Measurements from ENCODE around the gene NPPA. TPM values are rescaled to one million over a fixed set of nuclear protein-coding genes. Genes with fewer than 3 reads are reported as not detected.

NPPA gene
- total RNA-seq, 1 donor from 2014 or later: not detected

GRCh38 chr1:11874624-11875023 is 27.0 kb upstream of the NPPA start:
- DNase-seq (ENCODE audit: low spot score): no peak

DNA sequence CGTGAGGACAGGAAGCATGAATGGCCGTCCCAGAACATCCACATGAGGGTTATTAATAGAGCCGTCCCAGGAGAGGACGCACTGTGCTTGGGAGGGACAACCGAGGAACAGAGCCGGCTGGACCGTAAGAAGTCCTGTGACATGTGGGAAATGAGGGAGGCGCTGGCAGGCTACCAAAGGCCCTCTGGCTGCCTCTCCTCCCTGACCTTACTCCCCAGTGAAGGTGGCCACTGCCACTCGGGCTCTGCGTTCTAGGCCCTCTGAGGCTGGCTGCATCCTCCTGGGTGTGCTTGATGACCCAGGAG is 26.6 kb upstream of the NPPA start:
- no peak for ATAC-seq

More at GRCh38 chr1:11874624-11875023, 27.0 kb upstream of the NPPA start:
- no peak for ATAC-seq

GRCh38 chr1:11873395-11874257 is 26.0 kb upstream of the NPPA start:
- DNase-seq (ENCODE audit: low spot score) (no peak), ATAC-seq (no peak)

More for the DNA sequence above, 26.6 kb upstream of the NPPA start:
- no peak for DNase-seq (ENCODE audit: low spot score)

DNA sequence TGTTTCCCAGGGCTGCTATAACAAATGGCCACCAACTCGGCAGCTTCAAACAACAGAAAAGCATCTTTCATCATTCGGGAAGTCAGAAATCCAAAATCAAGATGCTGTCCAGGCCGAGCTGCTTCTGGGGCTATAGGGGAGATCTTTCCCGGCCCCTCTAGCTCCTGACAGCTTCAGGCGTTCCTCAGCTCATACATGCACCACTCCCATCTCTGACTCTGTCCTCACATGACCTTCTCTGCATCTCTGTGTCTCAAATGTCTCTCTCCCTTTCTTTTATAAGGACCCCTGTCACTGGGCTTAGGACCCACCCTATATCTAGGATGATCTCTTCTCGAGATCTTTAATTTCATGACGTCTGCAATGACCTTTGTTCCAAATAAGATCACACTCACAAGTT is 25.0 kb upstream of the NPPA start:
- no peak for DNase-seq (ENCODE audit: low spot score)
- ATAC-seq: no peak

DNA sequence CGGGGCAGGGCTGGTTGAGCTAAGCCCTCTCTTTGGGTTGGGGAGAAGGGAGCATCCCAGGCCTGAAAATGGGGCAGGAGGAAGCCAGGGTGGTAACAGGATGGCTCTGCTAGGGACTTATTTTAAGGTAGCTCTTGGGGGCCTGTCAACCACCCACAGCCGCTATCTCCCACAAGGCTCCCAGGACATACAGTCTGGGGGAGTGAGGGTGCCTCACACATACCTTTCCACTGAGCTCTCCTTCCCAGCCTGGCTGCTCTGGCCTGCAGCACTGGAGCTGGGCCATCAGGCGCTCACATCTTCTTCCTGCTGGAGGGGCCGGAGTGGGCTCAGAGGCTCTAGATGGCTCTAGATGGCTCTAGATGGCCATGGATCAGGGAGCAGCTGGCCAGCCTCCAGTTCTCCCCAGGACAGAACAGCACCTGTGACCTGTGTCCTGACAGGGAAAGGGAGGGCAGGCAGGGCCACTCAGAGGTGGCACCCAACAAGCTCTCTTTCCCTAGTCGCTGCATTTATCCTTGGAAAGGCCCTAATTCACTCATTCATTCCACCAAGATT is 22.1 kb upstream of the NPPA start:
- ATAC-seq: no peak
- no peak for DNase-seq (ENCODE audit: low spot score)

GRCh38 chr1:11869104-11869503 is 21.5 kb upstream of the NPPA start:
- no peak for ATAC-seq

DNA sequence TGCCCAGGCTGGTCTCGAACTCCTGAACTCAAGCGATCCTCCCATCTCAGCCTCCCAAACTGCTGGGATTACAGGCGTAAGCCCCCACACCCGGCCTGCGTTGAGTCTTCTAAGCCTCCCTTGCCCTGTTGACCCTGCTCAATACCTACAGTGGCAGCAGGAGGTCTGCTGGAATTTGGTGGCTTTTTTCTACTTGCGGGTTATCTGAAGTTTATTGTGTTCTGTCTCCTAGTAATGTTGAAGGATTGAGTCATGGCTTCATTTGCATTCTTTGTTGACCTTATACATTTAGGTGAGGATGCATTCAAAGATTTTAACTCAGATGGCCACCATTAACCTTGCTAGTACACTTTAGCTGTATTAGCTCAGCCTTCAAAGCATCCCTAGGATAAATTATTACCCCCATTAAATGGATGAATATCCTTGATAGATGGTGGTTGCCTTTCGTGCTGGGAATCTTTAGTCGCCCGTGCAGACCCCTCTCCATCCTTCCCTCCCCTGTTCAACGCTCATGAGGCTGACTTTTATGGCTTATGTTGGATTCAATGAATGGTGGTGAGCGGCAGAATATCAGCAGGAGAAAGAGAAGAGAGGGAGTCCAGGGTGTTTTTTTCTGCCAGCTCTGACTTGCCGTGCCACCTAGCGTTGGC is 20.9 kb upstream of the NPPA start:
- DNase-seq (ENCODE audit: low spot score): no peak
- no peak for ATAC-seq

More at GRCh38 chr1:11869104-11869503, 21.5 kb upstream of the NPPA start:
- no peak for DNase-seq (ENCODE audit: low spot score)

DNA sequence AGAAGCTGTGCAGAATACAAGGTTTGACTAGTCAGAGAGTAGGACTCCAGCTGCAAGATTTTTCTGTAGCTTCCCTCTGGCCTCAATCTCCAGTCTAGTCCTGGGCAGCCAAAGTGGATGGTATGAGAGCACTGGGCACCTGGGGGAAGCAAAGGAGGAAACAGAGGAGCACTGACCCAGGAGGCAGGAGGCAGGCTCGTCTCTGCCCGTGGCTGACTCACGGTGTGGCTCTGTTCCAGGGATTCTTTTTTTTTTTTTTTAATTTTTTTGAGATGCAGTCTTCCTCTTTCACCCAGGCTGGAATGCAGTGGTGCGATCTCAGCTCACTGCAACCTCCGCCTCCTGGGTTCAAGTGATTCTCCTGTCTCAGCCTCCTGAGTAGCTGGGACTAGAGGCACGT is 15.3 kb upstream of the NPPA start:
- no peak for DNase-seq (ENCODE audit: low spot score)
- ATAC-seq: no peak

DNA sequence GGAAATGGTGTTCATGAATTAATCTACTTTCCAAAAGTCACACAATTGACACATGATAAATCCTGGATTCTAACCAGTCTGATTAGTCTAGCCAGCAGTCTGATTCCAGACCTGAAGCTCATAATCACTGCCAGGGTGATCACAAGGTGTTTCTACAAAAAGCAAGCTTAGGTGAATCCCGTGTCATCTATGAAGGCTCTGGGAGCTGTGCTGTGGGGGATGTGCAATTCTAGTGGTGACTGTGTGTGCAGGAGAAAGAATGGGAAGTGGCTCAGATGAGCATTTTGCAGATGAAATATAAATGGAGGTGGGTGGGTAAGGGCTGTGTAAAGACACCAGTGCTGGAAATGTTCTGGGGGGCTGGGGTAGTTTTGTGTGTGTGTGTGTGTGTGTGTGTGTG is 13.0 kb upstream of the NPPA start:
- DNase-seq (ENCODE audit: low spot score) (no peak), ATAC-seq (no peak)

DNA sequence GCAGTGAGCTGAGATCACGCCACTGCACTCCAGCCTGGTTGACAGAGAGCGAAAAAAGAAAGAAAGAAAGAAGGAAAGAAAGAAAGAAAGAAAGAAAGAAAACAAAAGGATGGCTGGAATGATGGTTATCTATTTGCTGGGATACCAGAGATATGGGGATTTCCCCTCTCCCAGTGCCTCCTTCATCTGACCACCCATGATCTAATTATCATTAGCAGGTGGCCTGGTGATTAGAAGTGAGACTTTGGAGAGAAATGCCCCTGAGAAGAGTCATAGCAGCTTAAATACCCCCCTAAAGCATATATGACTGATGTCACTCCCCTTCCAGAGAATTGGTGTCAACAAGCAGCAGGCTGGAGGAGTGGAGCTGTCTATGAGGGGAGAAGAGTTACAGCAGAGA is 12.5 kb upstream of the NPPA start:
- no peak for DNase-seq (ENCODE audit: low spot score)
- no peak for ATAC-seq

DNA sequence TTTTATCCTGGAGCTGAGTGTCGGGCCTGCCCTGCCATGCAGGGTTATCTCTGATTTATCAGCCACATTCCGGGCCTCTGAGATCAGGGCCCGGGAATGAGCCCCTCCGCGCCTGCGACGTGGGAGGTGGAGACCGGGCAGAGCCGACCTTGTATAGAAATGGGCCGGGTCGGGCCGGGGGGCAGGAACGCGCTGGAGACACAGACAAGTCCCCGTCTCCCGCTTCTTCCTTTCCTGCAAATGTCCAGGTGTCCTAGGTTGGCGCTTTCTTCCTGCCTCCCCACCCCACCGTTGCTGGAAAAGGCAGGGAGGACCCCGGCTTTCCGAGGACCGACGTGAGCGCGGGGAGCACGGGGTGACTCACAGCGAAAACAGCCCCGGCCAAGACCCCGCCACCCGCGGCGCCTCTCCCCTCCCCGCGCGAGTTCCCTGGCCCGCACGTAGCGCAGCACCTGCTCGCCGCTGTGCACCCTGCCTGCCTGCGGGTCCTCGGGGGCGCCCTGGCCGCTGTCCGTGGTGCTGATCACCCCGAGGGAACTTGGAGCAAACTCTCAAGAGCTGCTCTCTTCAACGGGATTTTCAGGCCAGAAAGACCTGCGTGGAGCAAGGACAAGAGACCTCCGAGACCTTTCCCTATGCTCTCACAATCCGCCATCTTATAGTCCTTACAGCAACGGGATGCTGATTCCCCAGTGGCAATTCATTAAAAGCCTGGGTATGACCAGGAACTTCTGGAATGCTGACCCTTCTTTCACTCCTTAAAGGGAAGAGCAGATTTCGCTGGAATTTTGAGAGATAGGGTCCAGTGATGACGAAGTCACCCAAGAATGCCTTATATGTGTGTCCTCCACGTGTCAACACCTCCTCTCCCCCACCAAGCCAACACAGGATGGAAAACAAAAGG is 11.6 kb upstream of the NPPA start:
- ATAC-seq (peak; percentile 85), DNase-seq (ENCODE audit: low spot score) (no peak)

- ATAC-seq (no peak), DNase-seq (ENCODE audit: low spot score) (no peak)
Measured at GRCh38 chr1:11858613-11858967, 11.0 kb upstream of the NPPA start, which contains the start of gene NPPB. TSS of gene NPPB (minus strand) at chr1:11858945. CDS start at chr1:11858833, 112 bp downstream.

- ATAC-seq (no peak), DNase-seq (ENCODE audit: low spot score) (no peak)
Measured at GRCh38 chr1:11858158-11858557, 10.6 kb upstream of the NPPA start.

- no peak for DNase-seq (ENCODE audit: low spot score)
- ATAC-seq: no peak
Measured at GRCh38 chr1:11857164-11857851, 9.7 kb upstream of the NPPA start.

DNA sequence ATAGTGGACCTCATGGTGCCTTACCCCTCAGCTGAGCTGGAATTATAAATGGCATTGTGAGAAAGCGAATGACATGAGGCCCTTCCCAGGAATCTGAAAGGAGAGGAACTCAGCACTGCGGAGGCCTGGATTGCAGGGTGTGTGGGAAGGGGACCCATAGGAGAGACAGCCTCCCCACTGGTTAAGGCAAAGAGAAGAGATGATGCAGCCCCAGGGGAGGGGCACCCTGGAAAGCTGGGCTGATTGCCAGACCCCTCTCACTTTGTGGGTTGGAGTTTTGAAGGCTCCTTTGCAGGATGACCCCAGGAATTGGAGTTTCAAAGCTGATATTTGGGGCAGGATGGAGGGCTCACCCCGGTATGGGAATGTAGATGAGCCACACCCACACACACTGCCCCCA is 9.1 kb upstream of the NPPA start:
- no peak for ATAC-seq
- no peak for DNase-seq (ENCODE audit: low spot score)

DNA sequence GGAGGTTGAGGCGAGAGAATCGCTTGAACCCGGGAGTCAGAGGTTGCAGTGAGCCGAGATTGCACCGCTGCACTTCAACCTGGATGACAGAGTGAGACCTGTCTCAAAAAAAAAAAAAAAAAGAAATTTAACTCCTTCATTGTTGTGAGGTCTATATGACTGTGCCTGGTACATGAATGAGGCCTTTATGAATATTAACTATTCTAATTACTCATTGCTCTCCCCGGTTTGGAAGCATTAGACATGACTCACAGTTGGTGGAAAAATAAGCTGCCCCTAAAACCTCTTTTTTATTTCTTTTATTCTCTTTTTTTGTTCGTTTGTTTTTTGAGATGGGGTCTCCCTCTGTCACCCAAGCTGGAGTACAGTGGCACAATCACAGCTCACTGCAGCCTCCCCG is 7.8 kb upstream of the NPPA start:
- DNase-seq (ENCODE audit: low spot score) (no peak), ATAC-seq (no peak)

DNA sequence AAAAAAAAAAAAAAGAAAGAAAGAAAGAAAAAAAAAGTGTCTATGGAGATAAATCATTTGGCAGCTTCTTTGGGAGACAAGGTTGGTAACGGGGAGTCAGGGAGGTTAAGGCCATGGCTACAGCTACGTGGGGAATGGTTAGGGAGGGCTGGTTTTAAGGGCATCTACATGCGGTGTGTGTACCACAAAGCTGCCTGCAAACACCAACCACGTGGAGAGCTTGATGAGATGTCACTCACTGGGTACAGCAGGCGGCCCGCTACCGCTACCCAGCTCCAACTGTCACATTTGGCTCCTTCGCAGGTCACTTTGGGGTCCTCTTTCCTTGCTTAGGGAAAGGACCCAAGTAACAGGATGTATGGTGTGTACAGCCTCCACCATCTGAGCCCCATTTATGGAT is 6.9 kb upstream of the NPPA start:
- ATAC-seq (no peak), DNase-seq (ENCODE audit: low spot score) (no peak)

- no peak for DNase-seq (ENCODE audit: low spot score)
- no peak for ATAC-seq
Measured at GRCh38 chr1:11851180-11851579, 3.6 kb upstream of the NPPA start.

GRCh38 chr1:11850156-11850555 is 2.6 kb upstream of the NPPA start:
- DNase-seq (ENCODE audit: low spot score) (no peak), ATAC-seq (no peak)

GRCh38 chr1:11848373-11848700 is 754 bp upstream of the NPPA start:
- DNase-seq (ENCODE audit: low spot score): no peak
- ATAC-seq: no peak
